Calu3 (cell line): ENCODE measurements around the gene SUMO3. TPM values are rescaled to one million over a fixed set of nuclear protein-coding genes. Genes with fewer than 3 reads are reported as not detected.

Source experiments
- BruUV-seq: library from RNA; stranded (reverse); fragments of 400-500 nt; replicated peaks from 2 replicates; lab custom pipeline; 2021; lab: Mats Ljungman, UMichigan
- CTCF ChIA-PET: fragments of 300-600 bp; sonication (Branson Sonifier 250); formaldehyde crosslinking; loops from one replicate; lab custom pipeline; 2022; ENCODE audit warnings: antibody characterized with exemption; lab: Charles Lee
- DNase-seq: peaks from one replicate; pipeline ENCODE4 v3.0.0; 2022
- H3K27ac Mint-ChIP-seq: one replicate; pipeline ENCODE4 v1.8.0; 2022; ENCODE audit warnings: mixed read lengths; ENCODE audit not compliant: unreplicated experiment
- H3K27me3 Mint-ChIP-seq: one replicate; pipeline ENCODE4 v1.8.0; 2022; ENCODE audit warnings: mixed read lengths; ENCODE audit not compliant: unreplicated experiment
- H3K36me3 Mint-ChIP-seq: one replicate; pipeline ENCODE4 v1.8.0; 2022; ENCODE audit warnings: mild to moderate bottlenecking, moderate library complexity, mixed read lengths; ENCODE audit not compliant: insufficient read depth, unreplicated experiment
- H3K4me1 Mint-ChIP-seq: one replicate; pipeline ENCODE4 v1.8.0; 2022; ENCODE audit warnings: mild to moderate bottlenecking, low read depth, mixed read lengths; ENCODE audit not compliant: unreplicated experiment
- H3K4me3 Mint-ChIP-seq: one replicate; pipeline ENCODE4 v1.8.0; 2022; ENCODE audit warnings: mild to moderate bottlenecking, low read depth, moderate library complexity, mixed read lengths; ENCODE audit not compliant: unreplicated experiment
- H3K9me3 Mint-ChIP-seq: one replicate; pipeline ENCODE4 v1.8.0; 2022; ENCODE audit warnings: low read depth, mixed read lengths; ENCODE audit not compliant: unreplicated experiment
- intact Hi-C: fragments of 100-400 bp; cut with micrococcal nuclease; formaldehyde crosslinking; loops from one replicate; pipeline ENCODE4 v1.10.0; 2022; ENCODE audit not compliant: unreplicated experiment
- total RNA-seq: library from RNA; stranded (reverse); gene quantifications from 2 replicates; pipeline ENCODE4 v1.2.3, GENCODE V29; 2022
- TF ChIP-seq, protein P1 (sequence below): fragments of 200-600 bp; IDR thresholded peaks from one replicate; pipeline ENCODE4 v1.8.0; 2022; ENCODE audit warnings: antibody characterized with exemption; ENCODE audit not compliant: unreplicated experiment

The SUMO3 gene
- total RNA-seq, 1 experiment from 2014 or later = 56.7 TPM

DNA sequence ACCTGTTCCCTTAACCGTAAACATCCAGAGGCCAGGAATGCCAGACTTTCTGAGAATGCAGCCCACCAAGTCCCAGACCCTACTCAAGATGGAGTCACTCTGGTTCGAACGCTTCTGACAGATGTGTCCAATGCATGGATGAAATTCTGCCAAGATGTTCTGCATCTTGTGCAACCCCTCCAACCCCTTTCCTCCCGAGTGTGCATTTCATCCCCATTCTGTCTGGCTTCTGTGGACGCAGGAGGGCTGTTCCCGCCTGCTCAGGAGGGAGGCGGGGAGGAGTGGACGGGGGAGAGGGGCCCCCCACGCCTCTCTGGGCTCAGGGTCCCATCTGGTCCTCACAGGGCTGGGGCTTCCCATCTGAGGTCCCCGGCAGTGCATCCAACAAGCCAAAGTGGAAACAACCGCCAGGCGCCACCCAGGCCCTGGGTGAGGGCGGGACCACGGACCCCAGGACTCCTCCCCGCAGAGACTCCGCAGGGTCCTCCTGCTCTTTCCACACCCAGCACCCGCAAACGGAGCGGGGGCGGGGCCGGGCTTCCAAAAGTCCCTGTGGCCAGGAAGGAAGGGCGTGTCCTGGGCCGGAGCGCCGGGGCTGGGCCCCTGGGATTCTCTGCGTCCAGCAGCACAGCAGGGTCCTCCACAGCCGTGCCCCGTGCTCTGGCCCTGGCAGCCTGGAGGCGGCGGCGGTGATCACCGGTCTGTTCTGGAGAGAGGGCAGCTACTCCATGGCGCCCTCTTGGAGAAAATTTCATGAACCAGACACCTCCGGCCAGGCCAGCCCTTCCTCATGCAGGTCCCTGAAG lies 27.8 kb upstream of the SUMO3 start:
- H3K27ac Mint-ChIP-seq = no peak overlapping the region
- intact Hi-C loops = no loop called here
- no peaks in the 10 kb centered on the region for H3K9me3 Mint-ChIP-seq
- H3K4me1 Mint-ChIP-seq = no peaks in the 10 kb centered on the region
- no TSS peak for BruUV-seq
- CTCF ChIA-PET = interaction anchor here (0.6 kb wide), 1 partner anchor 55 kb away, joined by 4 read pairs; no protein-coding TSS in a partner anchor
- H3K4me3 Mint-ChIP-seq = peak overlapping the region; percentile 48
- peaks cover 32% of the 10 kb centered on the region for H3K27me3 Mint-ChIP-seq
- peak; percentile 64 for DNase-seq
- peaks cover 20% of the 10 kb centered on the region for H3K36me3 Mint-ChIP-seq
- TF ChIP-seq, protein P1, sequence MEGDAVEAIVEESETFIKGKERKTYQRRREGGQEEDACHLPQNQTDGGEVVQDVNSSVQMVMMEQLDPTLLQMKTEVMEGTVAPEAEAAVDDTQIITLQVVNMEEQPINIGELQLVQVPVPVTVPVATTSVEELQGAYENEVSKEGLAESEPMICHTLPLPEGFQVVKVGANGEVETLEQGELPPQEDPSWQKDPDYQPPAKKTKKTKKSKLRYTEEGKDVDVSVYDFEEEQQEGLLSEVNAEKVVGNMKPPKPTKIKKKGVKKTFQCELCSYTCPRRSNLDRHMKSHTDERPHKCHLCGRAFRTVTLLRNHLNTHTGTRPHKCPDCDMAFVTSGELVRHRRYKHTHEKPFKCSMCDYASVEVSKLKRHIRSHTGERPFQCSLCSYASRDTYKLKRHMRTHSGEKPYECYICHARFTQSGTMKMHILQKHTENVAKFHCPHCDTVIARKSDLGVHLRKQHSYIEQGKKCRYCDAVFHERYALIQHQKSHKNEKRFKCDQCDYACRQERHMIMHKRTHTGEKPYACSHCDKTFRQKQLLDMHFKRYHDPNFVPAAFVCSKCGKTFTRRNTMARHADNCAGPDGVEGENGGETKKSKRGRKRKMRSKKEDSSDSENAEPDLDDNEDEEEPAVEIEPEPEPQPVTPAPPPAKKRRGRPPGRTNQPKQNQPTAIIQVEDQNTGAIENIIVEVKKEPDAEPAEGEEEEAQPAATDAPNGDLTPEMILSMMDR = peak; percentile 19

DNA sequence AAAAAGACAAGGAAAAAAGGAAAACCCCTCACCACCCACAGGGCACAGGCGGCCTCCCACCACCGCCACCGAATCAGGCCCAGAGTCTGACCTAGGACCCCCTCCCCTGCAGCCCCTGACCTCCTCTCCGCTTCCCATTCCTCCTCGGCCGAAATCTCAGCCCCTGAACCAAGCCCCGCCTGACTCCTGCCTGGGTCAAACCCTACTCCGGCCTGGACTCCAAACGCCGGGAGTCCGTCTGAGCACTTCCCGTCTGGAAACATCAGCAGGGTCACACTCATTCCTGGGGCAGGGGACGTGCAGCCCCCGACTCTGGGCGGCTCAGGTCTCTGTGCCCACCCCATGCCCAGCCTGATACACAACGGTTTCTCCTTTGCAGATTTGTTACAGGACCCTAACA lies 26.4 kb upstream of the SUMO3 start:
- H3K27me3 Mint-ChIP-seq = peaks cover 46% of the 10 kb centered on the region
- no peak overlapping the region for H3K27ac Mint-ChIP-seq
- no TSS peak for BruUV-seq
- intact Hi-C loops = no loop called here
- H3K9me3 Mint-ChIP-seq = no peaks in the 10 kb centered on the region
- CTCF ChIA-PET = no interaction called here
- peaks cover 15% of the 10 kb centered on the region for H3K36me3 Mint-ChIP-seq
- no peaks in the 10 kb centered on the region for H3K4me1 Mint-ChIP-seq
- no peak for DNase-seq
- H3K4me3 Mint-ChIP-seq = no peak overlapping the region
- TF ChIP-seq, protein P1 = no peak

DNA sequence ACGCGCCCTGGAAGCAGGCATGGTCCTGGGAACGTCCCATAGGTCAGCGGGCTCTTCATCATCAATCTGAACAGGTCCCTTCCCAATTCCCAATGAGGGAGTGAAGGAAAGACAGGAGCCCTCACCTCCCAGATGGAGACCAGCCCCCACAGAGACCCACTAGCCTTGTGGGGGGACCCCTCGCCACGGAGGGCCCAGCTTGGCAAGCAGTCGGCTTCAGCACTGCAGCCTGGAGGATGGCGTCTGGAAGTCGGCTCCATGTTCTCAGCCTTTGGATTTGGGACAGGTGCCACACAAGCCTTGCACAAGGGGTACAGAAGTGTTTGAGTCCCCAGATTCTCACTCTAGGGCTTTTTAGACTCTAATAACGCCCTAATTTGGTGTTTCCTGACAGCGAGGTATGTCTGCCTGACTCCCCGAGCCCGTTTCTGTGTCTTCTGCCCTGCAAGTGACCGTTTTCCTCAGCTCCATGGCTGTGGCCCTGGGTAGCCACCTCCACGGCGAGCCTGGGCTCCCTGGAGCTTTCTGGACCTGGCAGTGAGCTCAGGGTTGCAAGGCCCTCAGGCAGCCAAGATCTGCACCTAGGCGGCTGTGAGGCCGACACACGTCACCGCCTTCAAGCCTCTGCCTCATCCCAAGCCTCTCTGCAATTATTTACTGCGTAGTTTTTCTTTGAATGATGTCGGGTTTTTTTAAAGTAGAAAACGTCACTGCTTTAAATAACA lies 25.0 kb upstream of the SUMO3 start:
- H3K4me1 Mint-ChIP-seq = no peaks in the 10 kb centered on the region
- CTCF ChIA-PET = no interaction called here

DNA sequence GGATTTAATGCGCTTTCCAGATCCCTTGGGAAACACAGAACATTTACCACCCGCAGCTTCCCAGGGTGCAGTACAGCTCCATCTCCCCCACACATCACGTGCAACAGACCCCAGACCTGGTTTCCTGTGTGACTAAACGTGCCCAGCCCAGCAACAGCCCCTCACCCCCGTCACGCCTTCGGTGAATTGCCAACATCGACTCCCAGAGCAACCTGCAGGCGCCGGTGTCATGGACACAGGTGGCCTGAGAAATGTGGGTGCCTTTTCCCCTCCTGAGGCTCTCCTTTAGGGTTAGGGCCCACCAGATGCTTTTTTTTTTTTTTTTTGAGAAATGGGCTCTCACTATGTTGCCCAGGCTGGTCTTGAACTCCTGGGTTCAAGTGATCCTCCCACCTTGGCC lies 24.2 kb upstream of the SUMO3 start:
- Mint-ChIP-seq H3K4me3 (no peak overlapping the region), H3K27ac (no peak overlapping the region), H3K36me3 (peaks cover 18% of the 10 kb centered on the region), H3K4me1 (peaks cover 5% of the 10 kb centered on the region), H3K9me3 (no peaks in the 10 kb centered on the region), H3K27me3 (peaks cover 66% of the 10 kb centered on the region)
- no peak for DNase-seq
- BruUV-seq = no TSS peak
- CTCF ChIA-PET = no interaction called here
- intact Hi-C loops = no loop called here
- TF ChIP-seq, protein P1 = no peak

More for the DNA sequence above, 25.0 kb upstream of the SUMO3 start:
- Mint-ChIP-seq H3K27me3 (peaks cover 58% of the 10 kb centered on the region), H3K36me3 (peaks cover 18% of the 10 kb centered on the region), H3K4me3 (no peak overlapping the region), H3K27ac (no peak overlapping the region), H3K9me3 (no peaks in the 10 kb centered on the region)
- BruUV-seq = no TSS peak
- no peak for DNase-seq
- intact Hi-C loops = no loop called here
- TF ChIP-seq, protein P1 = no peak
